Adrenal gland (tissue), 12 donors: Measurements from ENCODE around the gene IQCN. TPM values are rescaled to one million over a fixed set of nuclear protein-coding genes. Genes with fewer than 3 reads are reported as not detected.
A peak's percentile ranks its signal among the peaks of the same experiment; 100 is the strongest.

ENCODE experiments used
- DNase-seq, 7 donors: peaks; one replicate each; pipeline ENCODE4 v3.0.0-alpha.2; 2019 to 2020
- H3K27ac ChIP-seq, 5 donors: fragments of 200-600 bp; sonication (generic) in 4 of 5; 1 replicate in 3 of 5; 2 replicates in 2 of 5; pipeline versions ENCODE4 v1.5.1 to v1.8.0; 2016 to 2020; ENCODE audit warnings: mild to moderate bottlenecking in 1 of 5
- H3K27me3 ChIP-seq: fragments of 200-600 bp; 2 replicates; pipeline ENCODE4 v1.8.0; 2021
- H3K36me3 ChIP-seq, 2 donors: fragments of 200-600 bp; replicated peaks in 1 of 2; 1 replicate in 1 of 2; 2 replicates in 1 of 2; pipeline versions ENCODE4 v1.5.1 to v1.8.0; 2018 to 2022
- H3K4me1 ChIP-seq, 2 donors: fragments of 200-600 bp; replicated peaks in 1 of 2; 1 replicate in 1 of 2; 2 replicates in 1 of 2; pipeline versions ENCODE4 v1.5.1 to v1.8.0; 2018 to 2021
- H3K4me3 ChIP-seq, 4 donors: fragments of 200-600 bp; sonication (generic) in 3 of 4; one replicate each; pipeline ENCODE4 v1.5.1; 2016 to 2018
- H3K9me3 ChIP-seq, 3 donors: fragments of 200-600 bp; sonication (generic) in 1 of 3; replicated peaks in 1 of 3; 1 replicate in 2 of 3; 2 replicates in 1 of 3; pipeline versions ENCODE4 v1.5.1 to v1.8.0; 2016 to 2021
- CTCF ChIP-seq, 6 experiments: fragments of 450-650 bp in 4 of 6; fragments of 200-600 bp in 2 of 6; sonication (generic) in 1 of 6; IDR thresholded peaks; 1 replicate in 5 of 6; 2 replicates in 1 of 6; pipeline versions ENCODE4 v1.5.1 to v1.8.0; 2016 to 2021; ENCODE audit warnings: antibody characterized with exemption in 6 of 6, mild to moderate bottlenecking in 2 of 6, moderate library complexity in 1 of 6
- POLR2A ChIP-seq, 2 donors: fragments of 450-650 bp; IDR thresholded peaks; one replicate each; pipeline ENCODE4 v1.6.1; 2017; ENCODE audit warnings: antibody characterized with exemption in 2 of 2, mild to moderate bottlenecking in 2 of 2, moderate library complexity in 1 of 2
- WGBS, 4 donors: extraction: QIAGEN DNeasy Blood & Tissue Kit in 2 of 4; methylation state at CpG; one replicate each; pipeline versions ENCODE4 v1.1.5 to v1.1.7; 2013 to 2017; 5-methylcytosine and 5-hydroxymethylcytosine counted together
- intact Hi-C, 2 donors: fragments of 100-400 bp; cut with DNase I; formaldehyde crosslinking; loops; one replicate each; pipeline versions ENCODE4 v1.14.1 to v1.15.0; 2022 to 2023
- polyA plus RNA-seq, 3 donors: library from polyadenylated mRNA; stranded (reverse); fragments of 200-250 nt in 2 of 3; fragments of 350-450 nt in 1 of 3; fragmentation: Illumina TruSeq in 1 of 3; extraction: RNeasy Lipid Tissue Mini Kit (QIAGEN cat#74804) in 1 of 3; gene quantifications; one replicate each; pipeline ENCODE4 v1.2.3, GENCODE V29; 2013 to 2014
- total RNA-seq, 9 donors: library from RNA; depleted of rRNA in 4 of 9; stranded (reverse); fragments of >200 nt in 4 of 9; fragments of 120-200 nt in 1 of 9; fragmentation: NEBNext Ultra II Directional in 1 of 9; extraction: Animal tissue kit (Norgen Biotek cat#: 25700) in 1 of 9; gene quantifications; one replicate each; pipeline versions ENCODE4 v1.1.0 to v1.2.4, GENCODE V29; 2013 to 2023
- donor health status: healthy with polysubstance abuse.
- donor health status: Bipolar disorder and iron deficiency.
- donor health status: DM: yes; HTN: yes; CAD: no.
- donor health status: DM: no; HTN: no; CAD: no.
- donor health status: DM: no; HTN: no; CAD: no.
- donor health status: DM: yes; HTN: yes; CAD: no.

The IQCN gene
- total and polyA plus RNA-seq, 12 donors = 0.30 to 45.2 (median 2.8) TPM

DNA sequence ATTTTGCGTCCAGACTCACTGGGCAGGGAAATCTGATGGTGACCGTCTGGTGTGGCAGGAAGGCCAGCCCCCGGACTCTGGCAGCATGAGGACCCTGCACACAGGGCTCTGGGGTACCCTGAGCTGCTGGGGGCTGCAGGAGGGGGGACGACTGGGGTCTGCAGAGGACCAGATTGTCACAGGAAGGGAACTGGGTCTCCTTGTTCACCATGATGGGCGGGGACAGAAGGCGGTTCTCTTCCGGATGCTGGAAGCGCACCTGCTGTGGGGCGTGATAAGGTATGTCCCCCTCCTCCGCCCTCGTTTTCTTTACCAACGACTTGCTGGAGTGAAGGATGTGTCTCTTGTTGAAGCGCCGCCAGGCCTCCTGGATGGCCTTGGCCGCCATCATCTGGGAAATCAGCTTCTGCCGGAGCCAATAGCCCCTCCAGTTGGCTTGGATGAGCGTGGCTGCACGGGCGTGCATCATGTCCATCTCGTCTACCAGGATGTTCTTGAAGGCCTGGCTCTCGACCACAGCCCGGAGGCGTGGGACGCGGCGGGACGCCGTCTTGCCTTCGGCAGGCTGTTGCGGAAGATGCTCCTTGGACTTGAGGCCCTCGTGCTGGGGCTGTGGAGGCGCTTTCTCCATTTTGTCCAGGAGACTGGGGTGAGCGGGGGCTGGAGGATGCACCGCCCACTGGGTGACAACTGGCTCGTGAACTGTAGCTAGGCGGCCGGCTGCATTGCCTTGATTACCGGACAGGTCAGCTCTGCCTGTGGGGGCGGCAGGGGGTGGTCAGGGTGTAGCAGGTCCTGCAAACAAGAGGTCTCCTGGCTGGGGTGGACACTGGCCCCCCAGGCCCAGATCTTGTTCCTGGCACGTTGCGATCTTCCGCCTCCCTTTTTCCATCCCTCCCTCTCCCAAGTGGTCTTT lies 7.2 kb downstream of the IQCN start:
- no peak for DNase-seq
- WGBS, 4 donors = 87 to 94% (median 93%) methylated on average over 28 to 42 of the region's 42 CpGs
- peaks cover 0 to 35% of the 10 kb centered on the region in 2 donors for H3K36me3 ChIP-seq
- no peaks in the 10 kb centered on the region for H3K9me3 ChIP-seq
- H3K4me3 ChIP-seq = no peak overlapping the region
- no peak for TF ChIP-seq POLR2A (IDR thresholded peaks at IDR 0.05)
- no peak for TF ChIP-seq CTCF (IDR thresholded peaks at IDR 0.05)
- intact Hi-C loops = no loop called here
- H3K4me1 ChIP-seq = peaks cover 10 to 18% of the 10 kb centered on the region in 2 donors
- H3K27me3 ChIP-seq = no peaks in the 10 kb centered on the region
- H3K27ac ChIP-seq = no peak overlapping the region

DNA sequence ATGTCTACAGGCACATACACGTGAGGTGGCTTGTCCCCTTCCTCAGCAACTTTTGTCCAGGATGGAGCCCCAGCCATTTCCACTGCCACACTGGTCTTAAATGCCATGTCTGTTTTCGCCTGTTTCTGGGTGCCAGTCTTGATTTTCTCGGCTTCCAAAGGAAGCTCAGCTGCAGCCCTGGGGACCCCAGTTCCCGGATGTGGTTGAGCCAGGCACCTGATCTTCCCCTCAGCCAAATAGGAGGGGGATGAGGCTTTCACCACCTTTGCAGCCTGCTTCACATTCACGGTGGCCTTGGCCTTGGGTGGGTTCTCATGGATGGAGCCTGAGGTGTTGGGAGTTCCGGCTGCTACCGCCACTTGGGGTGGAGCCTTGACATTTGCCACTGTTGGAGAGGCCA lies 8.7 kb downstream of the IQCN start:
- intact Hi-C loops = no loop called here
- peaks cover 0 to 35% of the 10 kb centered on the region in 2 donors for H3K36me3 ChIP-seq

DNA sequence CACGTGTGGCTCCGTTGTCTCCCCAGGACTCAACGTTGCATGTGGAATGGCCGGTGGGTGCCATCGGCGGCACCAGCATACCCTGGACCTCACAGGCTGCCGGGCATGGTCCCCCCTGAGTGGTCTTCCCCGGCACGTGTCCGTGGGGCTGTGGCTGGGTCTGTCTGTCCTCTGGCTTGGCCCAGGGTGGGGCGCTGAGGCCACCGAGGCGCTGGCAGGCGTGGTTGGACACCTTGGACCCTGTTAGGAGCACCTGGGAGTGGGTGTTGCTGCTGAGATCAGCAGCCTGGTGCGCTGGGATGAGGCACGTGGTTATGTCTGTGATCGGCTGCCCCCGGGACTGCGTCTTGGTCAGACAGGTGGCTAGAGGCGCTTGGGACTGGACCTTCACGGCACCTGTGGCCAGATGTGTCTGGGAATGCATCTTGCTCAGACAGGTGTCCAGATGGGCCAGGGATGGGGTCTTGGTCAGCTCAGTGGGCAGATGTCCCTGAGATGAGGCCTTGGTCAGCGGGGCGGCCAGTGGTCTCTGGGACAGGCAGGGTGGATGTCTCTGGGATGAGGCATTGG lies 9.2 kb downstream of the IQCN start:
- TF ChIP-seq POLR2A (IDR thresholded peaks at IDR 0.05) (no peak), CTCF (IDR thresholded peaks at IDR 0.05) (no peak)
- WGBS, 4 donors = 83 to 98% (median 93%) methylated on average over 8 to 23 of the region's 23 CpGs
- H3K27me3 ChIP-seq = no peaks in the 10 kb centered on the region

More for the DNA sequence above, 8.7 kb downstream of the IQCN start:
- H3K27me3 ChIP-seq = no peaks in the 10 kb centered on the region
- H3K4me1 ChIP-seq = peaks cover 10 to 18% of the 10 kb centered on the region in 2 donors
- no peak overlapping the region for H3K4me3 ChIP-seq
- 82 to 96% (median 88%) methylated on average over 5 to 7 of the region's 7 CpGs for WGBS, 4 donors
- no peaks in the 10 kb centered on the region for H3K9me3 ChIP-seq
- no peak for DNase-seq
- peak overlapping the region in 1 of 5 donors; percentile 80 for H3K27ac ChIP-seq
- TF ChIP-seq CTCF (IDR thresholded peaks at IDR 0.05) = no peak
- TF ChIP-seq POLR2A (IDR thresholded peaks at IDR 0.05) = no peak

GRCh38 chr19:18264137-18264854 lies 10.0 kb downstream of the IQCN start:
- H3K27ac ChIP-seq = peak overlapping the region in 4 of 5 donors; percentile 46 to 80 (median 74)
- no peaks in the 10 kb centered on the region for H3K27me3 ChIP-seq
- H3K9me3 ChIP-seq = no peaks in the 10 kb centered on the region
- no peak overlapping the region for H3K4me3 ChIP-seq
- intact Hi-C loops = no loop called here
- DNase-seq = peak; percentile 83 to 97 (median 96)
- H3K36me3 ChIP-seq = peaks cover 0 to 35% of the 10 kb centered on the region in 2 donors
- TF ChIP-seq POLR2A (IDR thresholded peaks at IDR 0.05) = peak in 1 of 2 donors; percentile 49
- TF ChIP-seq CTCF (IDR thresholded peaks at IDR 0.05) = peak in 1 of 6 experiments; percentile 3
- peaks cover 10 to 18% of the 10 kb centered on the region in 2 donors for H3K4me1 ChIP-seq
- 55 to 100% (median 66%) methylated on average over 1 to 23 of the region's 23 CpGs for WGBS, 4 donors

More for the DNA sequence above, 9.2 kb downstream of the IQCN start:
- intact Hi-C loops = no loop called here
- Histone ChIP-seq H3K4me1 (peaks cover 10 to 18% of the 10 kb centered on the region in 2 donors), H3K36me3 (peaks cover 0 to 35% of the 10 kb centered on the region in 2 donors), H3K9me3 (no peaks in the 10 kb centered on the region), H3K27ac (peak overlapping the region in 4 of 5 donors; percentile 46 to 80 (median 74)), H3K4me3 (no peak overlapping the region)
- peak in 1 of 7 donors; percentile 58 for DNase-seq
